Activated CD4-positive, alpha-beta T cell treated with anti-CD3 and anti-CD28 coated beads, Interleukin-2, Interleukin-4, amounts not matched to agents 100 ng/mL and 50 ng/mL, durations not matched to agents 16 hours and 8 hours (primary cell): Measurements from ENCODE around the gene DUSP7.

ENCODE experiments used
- DNase-seq: peaks from one replicate; pipeline ENCODE4 v3.0.0-alpha.2; 2020; ENCODE audit warnings: low spot score

The DUSP7 gene

GRCh38 chr3:52006017-52006819 lies 50.2 kb downstream of the DUSP7 start:
- DNase-seq: no peak

DNA sequence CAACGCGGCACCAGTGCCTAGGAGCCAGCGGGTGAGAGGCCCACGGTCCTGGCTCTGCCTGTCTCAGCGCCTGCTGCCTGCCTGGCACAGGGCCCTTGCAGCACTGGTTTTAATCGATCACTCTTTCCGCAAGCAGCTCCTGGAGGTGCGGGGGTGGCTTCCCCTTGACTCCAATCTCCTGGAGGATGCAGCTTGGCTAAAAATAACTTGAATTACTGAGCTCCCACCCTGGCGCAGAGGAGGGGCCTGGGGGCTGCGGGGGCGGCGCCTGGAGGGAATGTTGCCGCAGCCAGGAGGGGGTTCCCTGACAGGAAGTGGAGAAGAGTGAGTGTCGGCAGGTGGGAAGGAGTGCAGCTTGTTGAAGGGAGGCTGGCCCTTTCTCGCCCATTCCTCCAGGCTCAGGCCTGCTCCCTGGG lies 50.8 kb downstream of the DUSP7 start:
- no peak for DNase-seq

- no peak for DNase-seq
These were observed 51.4 kb downstream of the DUSP7 start for GRCh38 chr3:52004906-52005395.

GRCh38 chr3:52004163-52004787 lies 52.1 kb downstream of the DUSP7 start:
- no peak for DNase-seq

GRCh38 chr3:52002748-52003147 lies 53.6 kb downstream of the DUSP7 start:
- no peak for DNase-seq

DNA sequence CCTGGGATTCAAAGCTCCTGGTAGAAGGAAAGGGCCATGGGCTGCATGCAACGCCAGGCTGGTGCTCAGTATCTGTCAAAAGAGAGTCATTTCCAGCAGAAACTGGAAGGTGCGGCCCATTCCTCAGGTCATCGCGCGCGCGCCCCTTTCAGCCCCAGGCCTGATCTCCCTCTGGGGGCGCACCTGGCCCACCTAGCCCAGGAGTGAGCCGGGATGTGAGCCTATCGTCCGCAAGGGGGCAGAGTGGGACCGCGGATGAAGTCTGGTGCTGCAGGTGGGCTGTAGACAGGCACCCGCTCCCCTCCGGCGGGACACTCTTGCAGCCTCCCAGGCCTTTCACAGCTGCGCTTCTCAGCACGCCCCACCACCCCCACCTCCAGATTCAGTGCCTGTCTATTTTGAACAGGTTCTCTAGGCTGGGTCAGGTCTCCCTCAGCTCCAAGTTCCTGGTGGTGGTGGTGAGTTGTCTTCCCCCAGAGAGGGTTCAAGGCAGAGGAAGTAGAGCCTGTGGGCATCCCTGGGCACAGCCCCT lies 54.9 kb downstream of the DUSP7 start:
- peak; percentile 79 for DNase-seq

- no peak for DNase-seq
These were observed 56.5 kb downstream of the DUSP7 start for GRCh38 chr3:51999846-52000245.
